HG03280 (cell line): ENCODE results near the gene AANAT.

Experiments used
- ATAC-seq: cut with Tn5 transposase; IDR thresholded peaks from one replicate; pipeline ENCODE4 v1.9.1; 2021; ENCODE audit warnings: mild to moderate bottlenecking, moderate library complexity; ENCODE audit not compliant: unreplicated experiment

Gene AANAT

DNA sequence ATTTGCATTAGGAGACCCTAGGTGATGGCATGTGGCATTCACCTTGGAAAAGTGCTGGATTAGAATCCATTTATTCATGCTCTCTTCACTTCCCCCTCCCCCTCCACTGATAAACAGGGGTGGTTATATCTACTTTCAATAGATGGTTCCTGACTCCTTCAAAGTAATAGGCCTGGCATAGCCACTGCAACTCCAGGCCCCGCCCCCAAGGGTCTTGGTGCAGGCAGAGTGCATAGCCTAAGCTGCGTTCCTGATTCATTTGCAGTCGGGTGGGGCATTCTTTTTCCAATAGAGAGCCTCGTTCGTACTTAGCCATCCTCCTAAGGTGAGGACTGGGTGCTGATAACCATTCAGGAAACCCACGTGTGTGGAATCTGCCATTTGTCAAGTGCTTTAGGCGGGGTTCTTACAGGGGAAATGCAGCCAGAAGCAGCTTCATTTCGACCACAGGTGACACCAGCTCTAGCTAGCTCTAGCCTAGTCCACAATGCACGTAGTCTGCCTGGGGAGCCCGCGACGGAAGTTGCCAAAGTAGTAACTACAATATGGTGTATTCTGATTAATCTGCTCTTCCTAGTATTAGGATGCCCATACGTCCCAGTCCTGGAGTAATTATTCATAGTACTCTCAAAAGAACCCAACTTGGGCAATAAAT, 25.6 kb upstream of the AANAT start:
- ATAC-seq = no peak

DNA sequence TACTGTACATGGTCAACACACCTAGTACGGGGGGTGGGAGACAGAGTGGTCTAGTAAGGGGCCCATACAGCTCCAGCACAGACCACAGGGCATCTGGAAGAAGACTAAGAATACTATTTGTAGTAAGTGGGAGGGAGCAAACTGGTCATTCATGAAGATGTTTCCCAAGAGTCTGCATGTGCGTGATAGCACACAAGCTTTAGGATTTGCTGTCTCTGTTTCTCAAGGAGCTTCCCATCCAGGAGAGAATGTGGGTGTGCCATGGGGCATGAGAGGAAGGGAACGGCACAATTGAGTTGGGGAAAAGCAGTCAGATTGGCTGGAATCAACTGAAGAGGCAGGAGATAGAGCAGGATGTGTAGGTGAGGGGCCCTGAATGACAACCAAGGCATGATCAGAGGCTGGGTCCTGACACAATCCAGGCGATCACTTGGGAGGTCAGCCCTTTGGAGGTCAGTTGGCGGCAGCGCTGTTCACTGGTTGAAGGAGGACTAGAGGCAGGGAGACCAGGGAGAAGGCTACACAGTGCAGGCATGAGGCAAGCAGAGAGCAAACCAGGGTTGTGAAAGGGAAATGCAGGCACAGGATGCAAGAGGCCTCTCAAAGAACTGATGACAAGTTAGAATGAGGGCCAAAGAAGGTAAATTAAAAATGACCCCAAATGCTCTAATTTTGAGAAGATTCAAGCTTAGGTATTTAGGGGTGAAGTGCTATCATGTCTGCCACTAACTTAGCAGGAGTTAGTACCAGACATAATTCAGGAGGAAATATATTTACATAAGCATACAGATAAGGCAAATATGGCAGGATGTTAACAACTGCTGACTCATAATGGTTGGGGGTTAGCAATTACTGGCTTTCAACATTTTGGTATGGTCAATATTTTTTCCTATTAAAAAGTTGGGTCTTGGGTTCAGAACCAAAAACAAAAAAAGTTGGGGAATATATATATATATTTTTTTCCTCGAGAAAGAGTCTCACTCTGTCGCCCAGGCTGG, 24.8 kb upstream of the AANAT start:
- no peak for ATAC-seq

DNA sequence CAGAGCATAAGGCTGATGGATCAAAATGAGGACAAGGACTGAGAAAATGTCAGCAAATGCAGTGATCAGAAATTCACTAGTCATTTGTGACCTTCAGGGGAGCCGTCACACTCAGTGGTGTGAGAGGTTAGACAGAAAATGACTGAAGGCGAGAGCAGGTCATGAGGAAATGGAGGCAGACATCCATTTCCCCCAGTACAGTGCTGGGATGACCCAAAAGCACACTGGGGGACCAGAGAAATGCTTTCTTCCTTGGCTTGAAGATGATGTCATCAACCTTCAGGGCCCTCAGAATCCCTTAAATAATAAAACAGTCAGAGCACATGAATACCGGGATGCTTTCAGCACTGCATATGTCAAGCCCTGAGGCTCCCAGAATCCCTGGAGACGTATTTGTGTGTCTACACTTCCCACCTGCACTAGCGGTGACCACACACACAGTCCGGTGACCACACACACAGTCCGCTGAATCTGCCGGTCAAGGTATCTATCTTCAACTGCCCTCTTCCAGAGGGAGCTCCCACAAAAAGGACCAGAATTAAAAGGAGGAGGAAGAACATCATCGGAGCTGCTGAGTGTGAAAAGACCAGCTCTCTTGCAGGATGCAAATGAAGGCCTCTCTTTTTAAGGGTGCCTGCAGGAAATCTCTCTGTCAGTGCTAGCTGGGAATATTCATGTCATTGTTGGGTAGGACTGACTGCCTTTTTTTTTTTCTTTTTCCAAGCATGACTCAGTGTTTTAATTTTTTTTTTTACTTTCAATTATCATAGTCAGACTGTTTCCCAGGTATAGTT, 22.7 kb upstream of the AANAT start:
- no peak for ATAC-seq

DNA sequence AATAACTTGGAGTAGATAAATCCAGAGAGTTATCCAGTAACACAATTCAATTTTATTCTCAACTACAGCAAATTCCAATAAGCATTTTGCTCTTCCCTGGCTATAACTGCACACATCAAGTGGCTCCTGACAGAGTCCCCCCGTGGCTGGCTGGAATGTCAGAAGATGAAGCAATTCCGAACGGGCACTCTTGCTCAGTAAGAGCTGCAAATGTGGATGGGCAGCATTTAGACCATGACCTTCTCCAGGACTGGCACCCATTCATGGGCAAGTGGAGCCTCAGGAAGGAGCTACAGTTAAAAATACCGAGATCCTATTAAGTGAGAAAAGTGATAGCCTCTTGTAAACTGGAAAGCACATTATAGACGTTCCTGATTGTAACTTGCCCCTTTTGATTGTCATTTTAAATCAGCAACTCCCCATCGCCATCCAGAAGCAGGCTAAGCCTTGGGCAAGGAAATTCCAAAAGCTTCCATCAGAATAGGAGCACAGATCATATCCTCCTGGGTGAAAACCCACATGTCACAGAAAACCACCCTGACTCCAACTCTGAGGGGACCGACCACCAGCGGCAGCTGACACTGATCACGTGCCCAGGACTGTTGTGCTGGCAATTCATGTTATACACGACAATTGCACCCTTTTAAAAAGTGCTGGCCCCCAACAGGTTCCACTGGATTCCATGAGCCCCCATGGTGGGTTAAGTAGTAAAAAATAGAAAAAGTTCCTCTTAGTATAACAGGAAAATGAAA, 21.5 kb upstream of the AANAT start:
- ATAC-seq = no peak

DNA sequence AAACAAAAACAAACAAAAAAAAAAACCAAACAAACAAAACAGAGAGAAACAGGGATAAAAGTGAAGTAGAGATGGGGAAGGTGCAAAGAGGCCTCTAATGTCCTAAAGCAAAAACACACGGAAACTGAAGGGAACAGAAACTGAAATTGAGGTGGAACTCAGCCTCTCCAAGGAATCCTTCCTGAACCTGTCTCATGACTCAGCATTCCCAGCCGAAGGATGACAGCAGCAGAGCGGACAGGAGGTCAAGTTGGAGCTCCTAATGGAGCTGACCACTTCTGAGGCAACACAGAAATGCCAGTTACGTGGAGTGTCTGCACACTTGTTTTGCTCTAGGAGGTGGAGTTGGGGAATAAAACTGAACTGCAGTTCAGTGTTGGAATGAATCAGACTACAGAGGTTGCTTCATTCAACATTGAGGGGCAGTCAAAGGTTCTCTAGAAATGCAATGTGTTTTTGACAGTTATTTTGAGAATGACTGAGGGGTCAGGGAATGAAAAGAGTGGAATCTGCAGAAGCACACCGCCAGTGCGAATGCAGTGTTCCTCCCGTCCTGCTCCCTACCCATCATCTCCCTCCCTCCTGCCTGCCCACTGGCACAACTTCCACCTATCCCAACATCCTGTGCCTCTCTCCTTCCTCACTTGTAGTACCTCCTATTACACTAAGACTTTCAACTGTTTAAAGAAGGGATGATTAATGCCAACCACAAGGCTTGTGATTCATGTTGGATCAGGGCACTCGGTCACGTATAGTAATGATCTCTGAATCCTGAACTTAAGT, 20.8 kb upstream of the AANAT start:
- ATAC-seq = no peak

DNA sequence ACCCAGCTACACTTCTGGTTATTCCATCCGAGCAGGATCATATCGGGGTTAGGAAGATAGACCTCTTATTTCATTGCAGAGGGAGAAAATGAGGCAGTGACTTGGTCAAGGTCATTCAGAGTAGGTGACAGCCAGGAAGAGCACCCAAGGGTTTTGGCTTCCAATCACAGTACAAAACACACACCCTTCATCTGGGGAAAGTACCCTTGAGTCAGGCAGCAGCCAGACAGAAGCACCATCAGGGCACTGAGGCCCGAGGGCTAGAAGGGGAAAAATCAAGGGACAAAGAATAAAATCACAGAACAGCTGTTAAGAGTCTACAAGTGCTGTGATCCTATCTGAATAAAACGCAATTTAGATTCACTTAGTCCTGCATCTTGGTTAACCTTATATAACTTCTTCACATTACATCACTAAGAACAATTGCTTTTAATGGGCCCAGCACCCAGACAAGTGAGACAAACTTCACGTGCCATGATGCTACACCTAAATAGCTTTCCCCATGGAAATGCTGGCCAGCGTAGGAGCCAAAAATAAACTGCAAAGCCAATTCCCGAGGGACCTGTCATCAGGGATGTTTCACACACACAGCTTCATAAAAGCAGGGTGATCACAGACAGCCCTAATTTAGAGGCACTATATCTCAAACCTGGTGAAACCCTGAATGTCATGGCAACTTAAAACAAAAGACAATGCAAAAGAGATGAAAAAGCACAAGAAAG, 19.3 kb upstream of the AANAT start:
- ATAC-seq = no peak

DNA sequence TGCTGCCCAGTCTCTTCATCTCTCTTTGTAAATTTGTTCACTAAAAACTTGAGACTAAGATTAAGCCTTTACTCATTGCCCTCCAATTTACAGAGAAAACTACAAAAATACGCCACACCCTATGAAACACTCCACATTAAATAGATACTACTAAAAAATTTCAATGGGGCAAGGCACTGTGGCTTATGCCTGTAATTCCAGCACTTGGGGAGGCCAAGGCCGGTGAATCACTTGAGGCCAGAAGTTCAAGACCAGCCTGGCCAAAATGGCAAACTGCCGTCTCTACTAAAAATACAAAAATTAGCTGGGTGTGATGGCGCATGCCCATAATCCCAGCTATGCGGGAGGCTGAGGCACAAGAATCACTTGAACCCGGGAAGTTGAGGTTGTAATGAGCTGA, 18.3 kb upstream of the AANAT start:
- no peak for ATAC-seq

DNA sequence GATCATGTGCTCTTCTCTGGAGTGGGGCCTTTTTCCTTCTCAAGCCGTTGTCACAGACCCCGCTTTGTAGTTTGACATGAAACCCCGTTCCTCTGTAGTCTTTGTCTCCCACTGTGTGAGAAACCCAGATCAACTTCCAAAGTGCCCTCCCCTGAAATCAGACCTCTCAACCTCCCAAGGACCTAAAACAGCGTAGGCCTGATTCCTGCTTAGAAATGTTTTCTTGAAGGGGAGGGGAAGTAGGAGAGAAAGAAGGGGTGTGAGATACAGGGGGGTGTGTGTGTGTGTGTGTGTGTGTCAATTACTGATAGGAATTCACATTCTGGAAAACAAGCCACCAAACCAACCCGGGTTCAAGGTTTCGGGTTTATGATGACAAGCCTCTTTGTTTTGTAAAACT, 15.9 kb upstream of the AANAT start:
- no peak for ATAC-seq

DNA sequence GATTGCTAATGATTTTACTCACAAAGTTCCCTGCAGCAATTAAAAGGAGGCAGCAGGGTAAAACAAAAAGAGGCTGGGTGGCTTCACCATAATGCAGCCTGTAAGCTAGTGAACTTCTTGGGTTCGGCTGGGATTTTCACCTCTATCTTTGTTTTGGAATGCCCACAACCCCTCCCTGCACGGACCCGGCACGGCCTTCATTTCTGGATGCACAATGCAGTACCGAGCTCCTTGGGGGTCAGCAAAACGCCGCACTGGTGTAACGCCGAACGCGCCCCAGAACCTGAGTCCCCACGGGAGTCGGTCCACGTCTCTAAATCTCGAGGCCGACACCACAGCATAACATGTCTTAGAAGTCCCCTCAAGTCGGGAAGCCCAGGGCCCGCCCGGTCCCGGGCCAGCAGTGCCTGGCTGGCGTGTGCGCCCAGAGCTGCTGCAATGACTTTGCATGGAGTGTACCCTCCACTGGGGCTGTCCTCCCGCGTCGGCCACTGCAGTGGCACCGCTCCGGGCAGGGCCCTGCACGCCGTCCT, 15.2 kb upstream of the AANAT start:
- ATAC-seq = peak; percentile 25

DNA sequence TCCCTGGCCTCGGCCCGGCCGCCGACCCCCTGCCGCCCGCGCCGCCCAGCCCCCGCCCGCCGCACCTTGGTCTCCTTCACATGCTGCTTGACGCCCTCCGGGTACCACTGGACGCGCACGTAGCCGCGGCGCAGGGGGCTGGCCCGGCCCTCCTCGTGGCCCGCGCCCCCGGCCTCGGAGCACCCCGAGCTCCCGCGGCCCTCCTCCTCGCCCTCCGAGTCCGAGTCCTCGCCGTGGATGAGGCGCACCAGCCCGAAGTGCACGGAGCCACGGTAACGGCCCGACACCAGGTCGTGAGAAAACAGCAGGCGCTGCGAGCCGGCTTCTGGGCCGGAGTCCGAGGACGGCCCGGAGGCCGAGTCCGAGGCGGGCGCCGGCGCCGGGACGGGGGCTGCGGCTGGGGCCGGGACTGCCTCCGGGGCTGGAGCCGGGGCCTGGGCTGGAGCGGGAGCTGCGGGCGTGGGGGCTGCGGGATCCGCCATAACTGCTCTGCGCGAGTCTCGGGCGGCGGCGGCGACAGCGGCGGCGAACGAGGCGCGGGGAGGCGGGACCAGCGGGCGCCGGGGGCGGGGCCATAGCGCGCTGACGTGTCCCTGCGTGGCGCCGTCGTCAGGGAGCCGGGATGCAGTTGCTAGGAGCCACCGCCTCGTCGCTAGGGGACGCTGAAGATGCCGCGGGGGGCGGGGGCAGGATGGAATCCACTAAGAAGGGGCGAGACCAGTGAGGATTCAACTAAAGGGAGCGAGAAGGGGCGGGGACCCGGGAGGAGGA, 14.6 kb upstream of the AANAT start, which contains the start of gene UBE2O:
TSS of gene UBE2O (minus strand) at position 493 of the 771 bp plus-strand sequence. CDS start at position 482, 11 bp downstream.
- peak; percentile 94 for ATAC-seq

DNA sequence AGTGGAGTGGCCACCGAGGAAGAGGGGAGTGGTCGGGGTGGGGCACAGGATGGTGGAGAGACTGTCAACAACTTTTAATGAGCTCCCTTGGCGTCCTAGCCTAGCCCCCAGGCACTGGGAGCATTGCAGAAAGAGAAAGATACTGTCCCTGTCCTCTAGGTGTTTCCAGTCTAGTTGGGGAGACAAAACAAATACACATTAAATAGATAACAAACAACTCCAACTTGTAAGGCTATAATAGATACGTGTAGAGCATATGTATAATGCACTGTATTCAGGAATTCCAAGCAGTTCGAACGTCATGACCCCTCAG, 14.0 kb upstream of the AANAT start:
- no peak for ATAC-seq

DNA sequence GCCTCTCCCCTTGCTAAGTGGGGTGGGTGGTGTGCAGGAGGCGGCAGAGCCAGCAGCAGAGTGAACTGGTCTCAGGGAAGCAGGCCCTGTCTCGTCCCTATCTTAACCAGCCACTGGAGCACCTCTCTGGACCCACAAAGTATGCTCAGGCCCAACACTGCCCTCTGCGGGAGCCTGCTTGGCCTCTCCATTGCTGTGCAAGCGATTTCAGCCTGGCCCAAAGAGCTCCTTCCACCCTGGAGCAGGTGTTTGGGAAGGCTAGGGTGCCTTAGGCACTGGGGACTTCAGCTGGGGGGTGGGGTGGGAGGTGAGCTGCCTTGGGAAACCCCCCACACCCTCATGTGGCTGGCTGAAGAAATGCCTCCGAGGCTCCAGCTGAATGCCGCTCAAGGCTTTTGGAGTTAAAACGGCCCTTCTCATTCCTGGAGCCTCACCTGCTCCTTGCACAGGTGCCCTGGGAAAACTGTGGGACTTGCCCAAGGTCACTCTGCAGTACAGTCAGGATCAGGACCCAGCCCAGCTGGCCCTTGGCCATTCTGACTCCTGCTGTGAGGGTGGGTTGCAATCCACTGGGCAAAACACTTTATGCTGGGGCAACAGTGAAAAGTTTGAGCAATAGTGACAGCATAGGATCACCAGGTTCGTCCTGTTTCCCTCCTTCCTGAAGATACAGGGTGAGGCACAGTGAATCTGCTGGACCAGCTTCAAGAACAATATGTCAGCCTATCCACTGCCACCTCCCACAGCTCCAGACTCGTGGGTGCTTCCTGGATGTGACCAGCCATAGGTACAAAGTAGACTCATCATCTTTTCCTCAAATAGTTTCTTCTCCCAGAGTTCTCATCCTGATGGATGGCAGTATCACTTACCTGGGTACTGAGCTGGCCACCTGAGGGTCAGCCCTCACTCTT, 8.6 kb upstream of the AANAT start:
- ATAC-seq = no peak

DNA sequence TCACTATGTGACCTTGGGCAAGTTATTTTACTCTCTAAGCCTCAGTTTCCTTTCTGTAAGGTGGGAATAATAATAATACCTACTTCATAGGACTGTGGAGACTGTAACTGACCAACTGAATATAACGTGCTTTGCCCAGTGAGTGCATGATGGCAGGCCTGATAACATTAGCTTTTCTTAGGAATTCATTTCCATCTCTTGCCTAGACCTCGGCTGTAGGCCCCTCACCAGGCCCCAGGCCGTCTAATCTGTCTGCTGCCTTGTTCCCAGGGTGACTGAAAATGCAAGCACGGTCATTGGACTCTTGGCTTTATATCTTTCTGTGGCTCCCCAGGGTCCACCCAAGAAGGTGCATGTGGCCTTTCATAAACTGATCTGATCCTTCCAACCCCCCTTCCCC, 7.7 kb upstream of the AANAT start:
- no peak for ATAC-seq

DNA sequence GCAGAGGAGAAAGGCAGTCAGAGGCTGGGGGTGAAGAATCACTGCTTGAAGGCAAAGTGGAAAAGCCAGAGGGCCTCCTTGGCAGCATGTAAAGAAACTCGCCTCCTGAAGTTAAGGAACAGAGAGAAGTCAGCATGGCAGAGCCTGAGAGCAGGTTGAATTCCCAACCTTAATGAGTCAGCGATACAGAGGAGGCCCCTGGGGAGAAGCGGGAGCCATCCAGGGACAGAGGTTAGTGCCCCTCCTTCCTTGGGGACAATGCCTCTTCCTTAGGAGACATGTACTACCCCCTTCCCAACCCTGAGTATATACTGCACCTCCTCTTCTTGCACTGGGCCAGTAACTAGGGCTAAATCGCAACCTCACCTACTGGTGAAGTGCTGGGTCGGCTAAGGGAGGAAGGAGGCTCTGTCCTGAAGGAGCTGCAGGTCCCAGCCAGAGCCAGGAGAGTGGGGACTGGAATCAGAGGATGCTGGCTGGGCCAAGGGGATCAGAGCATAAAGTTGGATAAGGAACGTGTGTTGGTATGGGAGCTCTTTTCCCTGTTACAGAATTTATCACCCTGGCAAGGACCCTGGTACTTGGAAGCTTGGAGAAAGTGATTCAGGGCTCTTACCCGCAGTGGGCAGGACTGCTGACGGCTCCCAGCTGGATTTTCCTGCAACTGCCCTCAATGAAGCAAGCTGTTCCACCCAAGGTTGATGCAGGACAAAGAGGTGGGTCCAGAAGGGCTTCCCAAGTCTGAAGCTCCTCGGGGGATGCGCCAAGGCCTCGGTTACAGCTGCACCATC, 5.4 kb upstream of the AANAT start:
- ATAC-seq = no peak

DNA sequence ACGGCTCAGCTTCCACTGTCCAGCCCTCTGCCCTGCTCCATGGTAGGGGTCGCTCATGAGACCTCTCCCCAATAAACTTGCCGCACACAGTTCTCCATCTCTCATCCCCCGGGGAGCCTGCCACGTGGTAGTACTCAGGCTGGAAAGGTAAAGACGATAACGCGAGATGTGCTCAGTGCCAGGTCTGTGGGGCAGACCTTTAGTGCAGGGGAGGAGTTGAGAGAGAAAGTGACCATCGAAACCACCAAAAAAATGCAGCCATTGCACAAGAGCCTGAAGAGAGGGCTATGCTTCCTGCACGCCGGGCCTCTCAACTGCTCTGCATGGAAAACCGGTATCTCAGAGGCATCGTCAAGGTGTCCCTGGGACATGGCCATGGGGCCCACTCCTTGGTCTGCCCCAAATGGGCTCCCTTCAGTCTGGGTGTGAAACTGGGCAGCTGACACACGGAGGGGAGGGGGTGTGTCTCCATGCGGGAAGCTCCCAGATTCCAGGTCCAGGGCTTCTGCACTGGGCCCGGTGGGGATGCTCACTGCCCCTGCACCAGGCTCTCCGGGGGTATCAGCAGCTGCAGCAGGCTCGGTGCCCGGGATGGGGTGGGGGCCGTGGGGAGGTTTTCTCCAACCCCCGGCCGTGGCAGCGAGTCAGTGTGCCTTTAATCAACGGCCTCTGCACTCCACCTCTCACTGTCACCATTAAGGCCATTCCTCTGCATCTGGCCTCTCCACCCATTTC, 4.7 kb upstream of the AANAT start:
- ATAC-seq = no peak

DNA sequence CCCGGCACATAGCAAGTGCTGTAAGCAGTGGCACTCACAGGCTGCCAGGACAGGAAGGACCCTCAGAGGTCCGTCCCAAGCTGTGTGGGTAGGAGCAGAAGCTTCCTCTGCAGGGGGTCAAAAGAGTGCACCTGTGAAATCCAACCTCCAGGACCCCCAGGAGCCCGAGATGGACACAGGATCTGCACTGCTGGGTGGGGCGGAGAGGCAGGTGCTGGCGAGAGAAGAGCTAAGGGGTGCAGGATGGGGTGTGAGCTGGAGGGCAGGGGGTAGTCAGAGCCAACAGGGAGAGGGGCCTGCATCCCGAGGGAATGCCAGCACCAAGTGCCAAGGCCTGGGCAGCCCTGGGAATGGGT, 650 bp upstream of the AANAT start:
- ATAC-seq = no peak
